ENCODE data around the gene MAP7D2.

Gene MAP7D2

GRCh38 chrX:20059467-20060128 lies 57.1 kb downstream of the MAP7D2 start:
- Histone ChIP-seq H3K36me3 (ENCODE audit: insufficient read depth, low read length) (no peaks in the 10 kb centered on the region), H2AFZ (ENCODE audit: low read depth, low read length) (no peak overlapping the region), H3K27me3 (ENCODE audit: insufficient read depth, low read length, poor library complexity) (no peaks in the 10 kb centered on the region), H3K9me3 (ENCODE audit: insufficient read depth, low read length, severe bottlenecking) (no peaks in the 10 kb centered on the region), H3K4me2 (ENCODE audit: insufficient read depth, low read length) (no peak overlapping the region), H4K20me1 (ENCODE audit: insufficient read depth, low read length) (no peaks in the 10 kb centered on the region), H3K4me3 (ENCODE audit: low read depth in 1 of 2, low read length in 2 of 2) (no peak overlapping the region), H3K4me1 (ENCODE audit: insufficient read depth, low read length) (peaks cover 44% of the 10 kb centered on the region), H3K9ac (ENCODE audit: low read depth, low read length) (no peak overlapping the region), H3K27ac (ENCODE audit: low read length) (no peak overlapping the region), H3K79me2 (ENCODE audit: insufficient read depth, low read length) (no peaks in the 10 kb centered on the region)
- ATAC-seq (ENCODE audit: insufficient read depth, low read depth) (no peak), DNase-seq (no peak)
- no peak for TF ChIP-seq EZH2 (IDR thresholded peaks at IDR 0.05; ENCODE audit: borderline replicate concordance, low read depth, low read length, severe bottlenecking)
- no peak for TF ChIP-seq CTCF (IDR thresholded peaks at IDR 0.05; ENCODE audit: borderline replicate concordance, extremely low read depth, low read length, poor library complexity, severe bottlenecking)

- Histone ChIP-seq H3K4me1 (ENCODE audit: insufficient read depth, low read length) (peaks cover 33% of the 10 kb centered on the region), H4K20me1 (ENCODE audit: insufficient read depth, low read length) (no peaks in the 10 kb centered on the region), H3K27ac (ENCODE audit: low read length) (no peak overlapping the region), H3K27me3 (ENCODE audit: insufficient read depth, low read length, poor library complexity) (no peaks in the 10 kb centered on the region), H3K4me2 (ENCODE audit: insufficient read depth, low read length) (no peak overlapping the region), H3K4me3 (ENCODE audit: low read depth in 1 of 2, low read length in 2 of 2) (no peak overlapping the region), H3K79me2 (ENCODE audit: insufficient read depth, low read length) (no peaks in the 10 kb centered on the region), H3K36me3 (ENCODE audit: insufficient read depth, low read length) (no peaks in the 10 kb centered on the region), H3K9ac (ENCODE audit: low read depth, low read length) (no peak overlapping the region), H3K9me3 (ENCODE audit: insufficient read depth, low read length, severe bottlenecking) (no peaks in the 10 kb centered on the region), H2AFZ (ENCODE audit: low read depth, low read length) (no peak overlapping the region)
- ATAC-seq (ENCODE audit: insufficient read depth, low read depth) (no peak), DNase-seq (no peak)
- TF ChIP-seq EZH2 (IDR thresholded peaks at IDR 0.05; ENCODE audit: borderline replicate concordance, low read depth, low read length, severe bottlenecking) = no peak
- no peak for TF ChIP-seq CTCF (IDR thresholded peaks at IDR 0.05; ENCODE audit: borderline replicate concordance, extremely low read depth, low read length, poor library complexity, severe bottlenecking)
Observed at GRCh38 chrX:20057479-20057878, 59.2 kb downstream of the MAP7D2 start.

GRCh38 chrX:20056704-20057103 lies 60.0 kb downstream of the MAP7D2 start:
- no peaks in the 10 kb centered on the region for H3K9me3 ChIP-seq (ENCODE audit: insufficient read depth, low read length, severe bottlenecking)
- TF ChIP-seq CTCF (IDR thresholded peaks at IDR 0.05; ENCODE audit: borderline replicate concordance, extremely low read depth, low read length, poor library complexity, severe bottlenecking) (no peak), EZH2 (IDR thresholded peaks at IDR 0.05; ENCODE audit: borderline replicate concordance, low read depth, low read length, severe bottlenecking) (no peak)
- H3K36me3 ChIP-seq (ENCODE audit: insufficient read depth, low read length) = no peaks in the 10 kb centered on the region
- no peaks in the 10 kb centered on the region for H4K20me1 ChIP-seq (ENCODE audit: insufficient read depth, low read length)
- no peak overlapping the region for H3K4me3 ChIP-seq (ENCODE audit: low read depth in 1 of 2, low read length in 2 of 2)
- DNase-seq (no peak), ATAC-seq (ENCODE audit: insufficient read depth, low read depth) (no peak)
- no peaks in the 10 kb centered on the region for H3K27me3 ChIP-seq (ENCODE audit: insufficient read depth, low read length, poor library complexity)
- H2AFZ ChIP-seq (ENCODE audit: low read depth, low read length) = no peak overlapping the region
- no peaks in the 10 kb centered on the region for H3K79me2 ChIP-seq (ENCODE audit: insufficient read depth, low read length)
- H3K4me1 ChIP-seq (ENCODE audit: insufficient read depth, low read length) = peaks cover 25% of the 10 kb centered on the region
- no peak overlapping the region for H3K9ac ChIP-seq (ENCODE audit: low read depth, low read length)
- no peak overlapping the region for H3K27ac ChIP-seq (ENCODE audit: low read length)
- no peak overlapping the region for H3K4me2 ChIP-seq (ENCODE audit: insufficient read depth, low read length)

All from DND-41 (cell line).